ENCODE measurements around the gene CDC20B.

The CDC20B gene

GRCh38 chr5:55172937-55173686, at the start of gene CDC20B:
Gene CDC20B (minus strand): TSS chr5:55173177. CDS start chr5:55173000, 177 bp downstream.
- no peak for DNase-seq (ENCODE audit: low read depth)

DNA sequence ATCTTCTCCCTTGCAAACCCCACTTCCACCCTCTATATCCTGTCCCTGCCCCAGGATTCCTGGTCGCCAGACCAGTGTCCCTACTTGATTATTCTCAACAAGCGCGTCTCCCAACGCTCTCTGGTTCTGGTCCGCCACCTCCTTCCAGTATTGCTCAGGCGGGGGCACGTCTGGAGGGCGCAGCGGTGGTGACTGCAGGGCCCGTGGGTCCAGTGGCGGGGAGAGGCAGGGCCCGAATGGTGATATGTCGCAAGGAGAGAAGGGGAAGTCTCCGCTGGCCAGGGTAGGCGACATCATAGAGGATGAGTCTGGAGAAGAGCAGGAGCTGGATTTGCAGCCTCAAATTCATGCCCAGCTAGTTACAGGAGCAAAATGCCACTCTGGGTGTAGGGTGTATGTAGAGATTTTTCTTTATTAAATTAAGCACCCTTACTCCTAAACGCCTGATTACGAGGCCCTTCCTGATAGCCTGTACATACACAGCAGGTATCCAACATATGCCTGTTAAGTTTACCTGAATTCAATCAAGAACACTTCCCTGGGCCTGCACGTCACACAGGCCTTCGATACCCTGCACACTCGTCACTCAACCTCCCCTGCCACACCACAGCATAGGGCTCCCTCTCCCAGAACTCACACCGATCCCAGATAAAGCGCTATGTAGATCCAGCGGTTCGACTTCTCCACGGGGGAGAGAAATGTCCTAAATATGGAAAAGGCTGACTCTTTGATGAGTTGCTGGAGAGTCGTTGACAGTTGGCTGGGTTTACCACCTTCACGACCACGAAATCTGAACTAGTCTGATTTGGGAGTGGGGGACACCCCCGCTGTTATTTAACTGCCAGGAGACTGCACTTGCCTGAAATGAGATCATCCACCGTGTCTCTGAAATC, 49.4 kb upstream of the CDC20B start:
- no peak for DNase-seq (ENCODE audit: low read depth)

DNA sequence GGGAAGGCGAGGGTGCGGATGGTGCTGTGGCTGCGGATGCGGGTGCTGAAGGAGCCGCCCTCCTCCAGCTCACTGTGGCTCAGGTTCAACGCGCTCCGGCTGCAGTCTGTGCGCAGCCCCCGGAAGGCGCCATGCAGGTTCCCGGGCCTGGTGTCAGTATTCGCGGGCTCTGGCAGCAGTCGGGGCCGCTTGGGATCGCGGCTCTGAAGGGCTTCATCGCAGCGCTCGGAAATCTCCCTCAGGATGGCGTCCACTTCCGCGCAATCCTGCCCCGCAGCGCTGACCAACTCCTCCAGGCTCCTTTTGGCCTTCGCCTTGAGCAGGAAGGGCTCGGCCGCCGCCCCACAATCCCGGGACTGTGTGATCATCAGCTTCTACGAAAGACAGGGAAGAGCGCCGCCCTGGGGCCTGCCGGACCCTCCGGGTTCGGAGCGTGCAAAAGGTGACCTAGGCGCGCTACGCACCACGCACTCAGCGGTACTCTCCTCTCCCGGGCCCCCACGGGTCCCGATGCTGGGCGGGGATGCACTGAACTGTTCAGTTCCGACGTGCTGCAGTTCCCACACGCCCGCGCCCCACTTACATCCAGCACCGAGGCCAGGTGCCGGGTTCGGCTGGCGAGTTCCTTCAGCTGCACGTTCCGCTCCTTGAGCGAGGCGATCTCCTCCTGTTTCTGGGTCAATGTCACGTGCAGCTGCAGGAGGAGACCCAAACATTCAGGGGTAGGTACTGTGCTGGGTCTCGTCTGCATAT, 47.6 kb upstream of the CDC20B start:
- DNase-seq (ENCODE audit: low read depth): no peak

- no peak for DNase-seq (ENCODE audit: low read depth)
Measured at GRCh38 chr5:55219770-55220169, 46.8 kb upstream of the CDC20B start.

DNA sequence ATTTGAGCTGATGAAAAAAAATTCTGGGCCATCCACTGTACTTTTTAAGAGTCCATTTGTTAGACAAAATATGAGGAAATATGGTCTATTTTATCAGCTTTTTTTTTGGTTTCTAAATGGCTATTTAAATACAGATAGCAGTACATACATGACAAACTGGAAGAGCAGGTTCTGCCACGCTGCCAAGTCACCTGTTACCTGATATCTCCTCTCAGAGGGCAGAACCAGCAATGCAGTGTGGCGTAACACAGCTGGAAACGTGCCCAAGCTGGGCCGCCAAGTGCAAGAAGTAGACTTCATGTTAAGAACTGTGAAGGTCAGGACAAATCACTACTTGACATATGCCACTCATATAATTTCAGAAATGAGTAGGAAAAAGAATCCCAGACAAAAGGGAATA, 46.0 kb upstream of the CDC20B start:
- DNase-seq (ENCODE audit: low read depth): no peak

DNA sequence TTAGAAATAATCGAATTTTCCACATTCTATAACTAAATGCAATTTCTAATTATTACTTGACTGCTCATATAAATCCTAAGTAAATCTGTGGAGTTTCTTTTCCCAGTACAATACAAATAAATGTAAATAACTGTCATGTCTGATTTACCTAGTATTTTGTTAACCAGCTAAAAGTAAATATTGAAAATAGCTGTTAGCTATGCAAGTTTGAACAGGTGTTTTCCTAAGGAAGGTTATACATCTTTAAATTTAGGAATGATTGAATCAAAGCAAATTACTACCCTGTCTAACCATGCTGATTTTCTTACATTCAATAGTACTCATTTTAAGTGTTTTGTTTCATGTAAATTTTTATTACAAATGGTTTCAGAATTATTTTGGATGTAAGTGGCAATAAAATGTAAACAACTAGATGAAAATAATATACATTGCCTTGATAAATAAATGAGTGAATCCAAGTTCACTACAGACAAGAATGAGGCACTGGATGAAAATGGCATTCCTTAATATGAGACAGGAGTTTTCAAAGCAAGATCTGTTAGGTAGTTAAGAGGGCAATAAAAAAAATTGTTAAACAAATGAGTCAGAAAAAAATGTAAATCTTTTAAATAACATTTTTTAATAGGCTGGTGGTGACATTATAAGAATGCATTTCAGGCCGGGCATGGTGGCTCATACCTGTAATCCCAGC, 38.4 kb upstream of the CDC20B start:
- no peak for DNase-seq (ENCODE audit: low read depth)

GRCh38 chr5:55205001-55205400, 32.0 kb upstream of the CDC20B start:
- DNase-seq (ENCODE audit: low read depth): no peak

DNA sequence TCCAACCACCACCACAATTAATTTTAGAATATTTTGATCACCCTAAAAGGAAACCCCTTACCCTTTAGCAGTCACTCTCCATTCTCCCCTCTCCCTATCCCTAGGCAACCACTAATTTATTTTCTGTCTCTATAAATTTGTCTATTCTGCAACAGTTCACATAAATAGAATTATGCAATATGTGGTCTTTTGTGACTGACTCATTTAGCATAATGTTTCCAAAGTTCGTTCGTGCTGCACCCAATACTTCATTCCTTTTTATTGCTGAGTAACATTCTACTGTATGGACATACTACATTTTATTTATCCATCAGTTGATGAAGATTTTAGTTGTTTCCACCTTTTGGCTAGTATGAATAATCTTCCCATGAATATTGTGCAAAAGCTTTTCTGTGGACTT, 18.2 kb upstream of the CDC20B start:
- DNase-seq (ENCODE audit: low read depth): no peak

DNA sequence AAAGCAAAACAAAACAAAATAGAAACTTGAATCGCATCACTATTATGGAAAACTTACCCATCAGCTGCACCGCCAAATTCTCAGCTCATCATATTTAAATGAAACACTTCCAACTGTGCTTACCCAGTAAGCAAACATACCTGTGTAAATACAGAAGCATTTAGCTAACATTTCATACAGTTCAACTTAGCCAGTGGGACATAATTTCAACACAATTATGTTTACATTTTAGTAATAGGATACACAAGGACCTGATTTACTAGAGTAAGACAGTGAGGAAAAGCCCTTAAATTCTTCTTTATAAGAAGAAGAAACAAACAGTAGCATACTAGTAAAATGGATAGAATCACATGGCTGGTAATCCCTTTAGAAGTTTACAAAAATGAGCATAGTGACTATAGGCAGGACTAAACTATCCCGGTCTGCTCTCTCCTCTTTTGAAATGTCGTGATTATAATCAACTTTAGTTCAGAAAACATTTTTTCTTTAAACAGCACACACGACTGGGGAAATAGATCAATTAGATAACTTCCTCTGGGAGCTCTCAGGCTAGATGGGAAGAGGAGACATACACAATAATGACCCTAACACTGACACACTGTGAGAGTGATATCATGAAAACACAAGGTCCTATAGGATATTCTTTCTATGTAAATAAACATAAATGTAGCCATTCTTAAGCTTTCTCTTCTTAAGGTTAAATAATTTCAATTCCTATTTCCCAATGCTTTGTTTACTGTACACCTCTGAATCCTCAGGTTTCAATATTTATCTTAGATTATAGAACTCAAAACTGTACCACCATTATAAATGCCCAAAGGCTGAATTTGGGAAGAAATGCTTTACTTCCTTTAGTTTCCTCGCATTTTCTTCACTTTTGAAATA, 15.9 kb upstream of the CDC20B start:
- no peak for DNase-seq (ENCODE audit: low read depth)

DNA sequence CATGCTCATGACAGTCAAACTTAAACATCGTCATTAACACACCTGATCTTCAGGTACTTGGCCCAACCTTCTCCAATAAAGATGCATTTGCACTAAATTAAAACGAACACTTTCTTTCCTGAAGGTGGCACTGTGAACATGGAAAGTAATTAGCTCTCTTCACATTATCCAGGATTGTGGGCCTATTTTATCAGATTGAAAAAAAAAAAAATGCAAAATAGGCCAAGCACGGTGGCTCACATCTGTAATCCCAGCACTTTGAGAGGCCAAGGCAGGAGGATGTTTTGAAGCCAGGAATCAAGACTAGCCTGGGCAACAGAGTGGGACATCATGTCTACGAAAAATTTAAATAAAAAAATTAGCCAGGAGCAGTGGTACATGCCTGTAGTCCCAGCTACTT, 14.4 kb upstream of the CDC20B start:
- DNase-seq (ENCODE audit: low read depth): no peak

- DNase-seq (ENCODE audit: low read depth): no peak
Measured at GRCh38 chr5:55180016-55180415, 7.0 kb upstream of the CDC20B start.

GRCh38 chr5:55177078-55177477, 4.1 kb upstream of the CDC20B start:
- no peak for DNase-seq (ENCODE audit: low read depth)

DNA sequence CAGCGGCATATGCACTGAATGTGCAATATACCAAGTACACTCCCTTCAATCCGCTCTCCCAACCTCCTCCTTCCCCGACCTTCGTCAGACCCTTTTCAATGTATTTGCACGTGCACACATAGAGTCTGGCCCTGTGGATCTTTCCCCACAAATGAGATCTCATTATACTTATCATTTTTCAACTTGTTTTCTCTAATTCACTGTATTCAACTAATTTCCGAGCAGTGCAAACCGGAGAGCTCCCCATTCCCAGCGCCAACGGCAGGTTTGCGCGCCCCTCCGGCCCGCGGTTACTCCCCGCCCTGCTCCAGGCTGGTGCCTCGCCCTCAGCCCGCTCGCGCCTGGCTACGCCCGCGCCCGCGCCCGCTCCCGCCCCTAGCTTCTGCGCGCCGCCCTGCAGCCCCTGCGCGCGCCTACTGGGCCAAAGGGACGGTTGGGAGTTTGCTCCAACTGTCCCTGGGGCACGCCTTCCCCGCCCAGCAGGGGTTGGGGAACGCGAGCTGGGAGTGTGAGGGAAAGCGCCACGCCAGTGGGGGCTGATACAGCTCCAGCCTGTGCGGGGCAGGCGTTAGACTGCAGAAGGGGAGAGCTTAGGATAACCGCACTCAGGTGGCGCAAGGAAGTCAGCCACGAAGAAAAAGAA, 3.3 kb upstream of the CDC20B start:
- DNase-seq (ENCODE audit: low read depth): no peak

GRCh38 chr5:55175781-55176175, 2.8 kb upstream of the CDC20B start:
- DNase-seq (ENCODE audit: low read depth): no peak

DNA sequence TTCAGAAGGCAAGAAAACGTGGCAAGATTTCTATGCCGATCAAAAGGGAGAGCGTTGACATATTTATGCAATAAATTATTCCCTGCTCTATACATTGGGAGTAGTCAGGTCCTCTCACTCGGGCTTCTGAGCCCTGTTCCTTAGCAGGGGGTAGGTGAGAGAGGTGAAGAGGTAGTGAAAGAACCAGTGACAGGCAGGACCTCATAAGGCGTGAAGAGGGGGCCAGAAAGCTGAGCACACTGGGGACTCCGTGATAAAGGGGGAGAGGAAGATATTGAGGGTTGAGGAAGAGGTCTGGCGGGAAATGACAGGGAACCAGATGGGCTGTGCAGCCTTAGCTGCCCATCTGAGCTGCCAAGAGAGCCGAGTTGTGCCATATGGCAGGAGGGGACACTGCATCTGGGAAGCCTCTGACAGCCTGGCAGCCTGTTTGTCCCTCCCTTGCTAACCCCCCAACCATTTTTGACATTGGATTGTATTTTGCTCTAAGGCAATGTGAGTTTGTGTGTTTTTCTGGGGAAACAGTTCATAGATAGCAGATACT, 782 bp upstream of the CDC20B start:
- DNase-seq (ENCODE audit: low read depth): no peak

- peak; percentile 69 for DNase-seq (ENCODE audit: low read depth)
Measured at GRCh38 chr5:55172051-55172899, 702 bp downstream of the CDC20B start.

- no peak for DNase-seq (ENCODE audit: low read depth)
Measured at GRCh38 chr5:55171471-55171870, 1.5 kb downstream of the CDC20B start.

GRCh38 chr5:55162666-55163065, 10.3 kb downstream of the CDC20B start:
- DNase-seq (ENCODE audit: low read depth): no peak

All from fibroblast of the conjunctiva (primary cell).